ENCODE results near the gene CCAR1. TPM values are rescaled to one million over a fixed set of nuclear protein-coding genes. Genes with fewer than 3 reads are reported as not detected.
"Not testable (repeated sequence)": the region's sequence is repeated elsewhere in the genome, so short reads cannot be mapped to it uniquely, and the experiment has no call there.

CCAR1 gene
- polyA plus RNA-seq, 1 donor from 2014 or later = 51.4 TPM

- H3K9me2 ChIP-seq (ENCODE audit: insufficient read depth, low read length) = no peaks in the 10 kb centered on the region
- no peak overlapping the region for H3K4me2 ChIP-seq (ENCODE audit: low read length)
- H3K9me3 ChIP-seq (ENCODE audit: low read length) = no peaks in the 10 kb centered on the region
- no peaks in the 10 kb centered on the region for H3K27me3 ChIP-seq (ENCODE audit: insufficient read depth, low read depth, low read length)
- H3K36me3 ChIP-seq (ENCODE audit: insufficient read depth, low read length) = peaks cover 5% of the 10 kb centered on the region
- no peak for TF ChIP-seq TAF1 (IDR thresholded peaks at IDR 0.05; ENCODE audit: low read depth)
- TF ChIP-seq MXI1 (conservative IDR thresholded peaks at IDR 0.05; ENCODE audit: poor library complexity, severe bottlenecking) = no peak
- TF ChIP-seq, protein P1, sequence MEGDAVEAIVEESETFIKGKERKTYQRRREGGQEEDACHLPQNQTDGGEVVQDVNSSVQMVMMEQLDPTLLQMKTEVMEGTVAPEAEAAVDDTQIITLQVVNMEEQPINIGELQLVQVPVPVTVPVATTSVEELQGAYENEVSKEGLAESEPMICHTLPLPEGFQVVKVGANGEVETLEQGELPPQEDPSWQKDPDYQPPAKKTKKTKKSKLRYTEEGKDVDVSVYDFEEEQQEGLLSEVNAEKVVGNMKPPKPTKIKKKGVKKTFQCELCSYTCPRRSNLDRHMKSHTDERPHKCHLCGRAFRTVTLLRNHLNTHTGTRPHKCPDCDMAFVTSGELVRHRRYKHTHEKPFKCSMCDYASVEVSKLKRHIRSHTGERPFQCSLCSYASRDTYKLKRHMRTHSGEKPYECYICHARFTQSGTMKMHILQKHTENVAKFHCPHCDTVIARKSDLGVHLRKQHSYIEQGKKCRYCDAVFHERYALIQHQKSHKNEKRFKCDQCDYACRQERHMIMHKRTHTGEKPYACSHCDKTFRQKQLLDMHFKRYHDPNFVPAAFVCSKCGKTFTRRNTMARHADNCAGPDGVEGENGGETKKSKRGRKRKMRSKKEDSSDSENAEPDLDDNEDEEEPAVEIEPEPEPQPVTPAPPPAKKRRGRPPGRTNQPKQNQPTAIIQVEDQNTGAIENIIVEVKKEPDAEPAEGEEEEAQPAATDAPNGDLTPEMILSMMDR (IDR thresholded peaks at IDR 0.05; ENCODE audit: poor library complexity, severe bottlenecking) = no peak
- TF ChIP-seq, protein P2, sequence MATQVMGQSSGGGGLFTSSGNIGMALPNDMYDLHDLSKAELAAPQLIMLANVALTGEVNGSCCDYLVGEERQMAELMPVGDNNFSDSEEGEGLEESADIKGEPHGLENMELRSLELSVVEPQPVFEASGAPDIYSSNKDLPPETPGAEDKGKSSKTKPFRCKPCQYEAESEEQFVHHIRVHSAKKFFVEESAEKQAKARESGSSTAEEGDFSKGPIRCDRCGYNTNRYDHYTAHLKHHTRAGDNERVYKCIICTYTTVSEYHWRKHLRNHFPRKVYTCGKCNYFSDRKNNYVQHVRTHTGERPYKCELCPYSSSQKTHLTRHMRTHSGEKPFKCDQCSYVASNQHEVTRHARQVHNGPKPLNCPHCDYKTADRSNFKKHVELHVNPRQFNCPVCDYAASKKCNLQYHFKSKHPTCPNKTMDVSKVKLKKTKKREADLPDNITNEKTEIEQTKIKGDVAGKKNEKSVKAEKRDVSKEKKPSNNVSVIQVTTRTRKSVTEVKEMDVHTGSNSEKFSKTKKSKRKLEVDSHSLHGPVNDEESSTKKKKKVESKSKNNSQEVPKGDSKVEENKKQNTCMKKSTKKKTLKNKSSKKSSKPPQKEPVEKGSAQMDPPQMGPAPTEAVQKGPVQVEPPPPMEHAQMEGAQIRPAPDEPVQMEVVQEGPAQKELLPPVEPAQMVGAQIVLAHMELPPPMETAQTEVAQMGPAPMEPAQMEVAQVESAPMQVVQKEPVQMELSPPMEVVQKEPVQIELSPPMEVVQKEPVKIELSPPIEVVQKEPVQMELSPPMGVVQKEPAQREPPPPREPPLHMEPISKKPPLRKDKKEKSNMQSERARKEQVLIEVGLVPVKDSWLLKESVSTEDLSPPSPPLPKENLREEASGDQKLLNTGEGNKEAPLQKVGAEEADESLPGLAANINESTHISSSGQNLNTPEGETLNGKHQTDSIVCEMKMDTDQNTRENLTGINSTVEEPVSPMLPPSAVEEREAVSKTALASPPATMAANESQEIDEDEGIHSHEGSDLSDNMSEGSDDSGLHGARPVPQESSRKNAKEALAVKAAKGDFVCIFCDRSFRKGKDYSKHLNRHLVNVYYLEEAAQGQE (IDR thresholded peaks at IDR 0.05; ENCODE audit: borderline replicate concordance) = no peak
- no peak for TF ChIP-seq SMC3 (conservative IDR thresholded peaks at IDR 0.05; ENCODE audit: poor library complexity)
- H3K9ac ChIP-seq (ENCODE audit: low read length) = no peak overlapping the region
- no peak overlapping the region for H2AFZ ChIP-seq (ENCODE audit: low read depth, low read length)
- no peaks in the 10 kb centered on the region for H4K20me1 ChIP-seq (ENCODE audit: insufficient read depth)
- no peak overlapping the region for H3K27ac ChIP-seq (ENCODE audit: low read length)
- H3K4me3 ChIP-seq (ENCODE audit: low read length) = no peak overlapping the region
- H3K79me2 ChIP-seq (replicated peaks; ENCODE audit: insufficient read depth, low read length) = peaks cover 3% of the 10 kb centered on the region
- H3F3A ChIP-seq (ENCODE audit: insufficient read depth, low read length, poor library complexity, severe bottlenecking) = no peaks in the 10 kb centered on the region
Measured at GRCh38 chr10:68759223-68759863, 38.3 kb downstream of the CCAR1 start.

GRCh38 chr10:68759967-68760366 lies 38.9 kb downstream of the CCAR1 start:
- no peaks in the 10 kb centered on the region for H4K20me1 ChIP-seq (ENCODE audit: insufficient read depth)
- TF ChIP-seq MXI1 (conservative IDR thresholded peaks at IDR 0.05; ENCODE audit: poor library complexity, severe bottlenecking) = no peak
- no peak for TF ChIP-seq TAF1 (IDR thresholded peaks at IDR 0.05; ENCODE audit: low read depth)
- TF ChIP-seq POLR2AphosphoS5 (IDR thresholded peaks at IDR 0.05) = no peak
- no peak for TF ChIP-seq EP300 (conservative IDR thresholded peaks at IDR 0.05; ENCODE audit: poor library complexity, severe bottlenecking)
- no peak for TF ChIP-seq EZH2 (IDR thresholded peaks at IDR 0.05; ENCODE audit: borderline replicate concordance, insufficient read depth, low read length, poor library complexity, severe bottlenecking)
- TF ChIP-seq, protein P2 (IDR thresholded peaks at IDR 0.05; ENCODE audit: borderline replicate concordance) = no peak
- TF ChIP-seq, protein P1 (IDR thresholded peaks at IDR 0.05; ENCODE audit: poor library complexity, severe bottlenecking) = no peak
- no peak for TF ChIP-seq SMC3 (conservative IDR thresholded peaks at IDR 0.05; ENCODE audit: poor library complexity)
- no peak for TF ChIP-seq RAD21 (conservative IDR thresholded peaks at IDR 0.05)

GRCh38 chr10:68767407-68767806 lies 46.4 kb downstream of the CCAR1 start:
- H3K9me2 ChIP-seq (ENCODE audit: insufficient read depth, low read length); H3K9me3 ChIP-seq (ENCODE audit: low read length); H3K4me3 ChIP-seq (ENCODE audit: low read length); H3K36me3 ChIP-seq (ENCODE audit: insufficient read depth, low read length); H3K9ac ChIP-seq (ENCODE audit: low read length); H2AFZ ChIP-seq (ENCODE audit: low read depth, low read length); H4K20me1 ChIP-seq (ENCODE audit: insufficient read depth); H3K4me2 ChIP-seq (ENCODE audit: low read length); H3K27ac ChIP-seq (ENCODE audit: low read length); H3K27me3 ChIP-seq (ENCODE audit: insufficient read depth, low read depth, low read length); H3F3A ChIP-seq (ENCODE audit: insufficient read depth, low read length, poor library complexity, severe bottlenecking): not testable (repeated sequence)
- H3K79me2 ChIP-seq (replicated peaks; ENCODE audit: insufficient read depth, low read length) = peaks cover 11% of the 10 kb centered on the region

More at GRCh38 chr10:68759967-68760366, 38.9 kb downstream of the CCAR1 start:
- peaks cover 7% of the 10 kb centered on the region for H3K79me2 ChIP-seq (replicated peaks; ENCODE audit: insufficient read depth, low read length)
- H3F3A ChIP-seq (ENCODE audit: insufficient read depth, low read length, poor library complexity, severe bottlenecking) = no peaks in the 10 kb centered on the region
- no peak overlapping the region for H3K4me2 ChIP-seq (ENCODE audit: low read length)
- H3K27ac ChIP-seq (ENCODE audit: low read length) = no peak overlapping the region
- H3K27me3 ChIP-seq (ENCODE audit: insufficient read depth, low read depth, low read length) = no peaks in the 10 kb centered on the region
- no peaks in the 10 kb centered on the region for H3K9me2 ChIP-seq (ENCODE audit: insufficient read depth, low read length)
- no peaks in the 10 kb centered on the region for H3K36me3 ChIP-seq (ENCODE audit: insufficient read depth, low read length)
- H2AFZ ChIP-seq (ENCODE audit: low read depth, low read length) = no peak overlapping the region
- no peak overlapping the region for H3K4me3 ChIP-seq (ENCODE audit: low read length)
- H3K9ac ChIP-seq (ENCODE audit: low read length) = no peak overlapping the region
- no peaks in the 10 kb centered on the region for H3K9me3 ChIP-seq (ENCODE audit: low read length)

All from neural cell (in vitro differentiated cells).